H9 (cell line): ENCODE measurements around the gene DAPK1. TPM values are rescaled to one million over a fixed set of nuclear protein-coding genes. Genes with fewer than 3 reads are reported as not detected.

Source experiments
- DNase-seq: peaks from one replicate; pipeline ENCODE4 v3.0.0-alpha.2; 2017
- H2AFZ ChIP-seq: one replicate; pipeline ENCODE4 v1.6.1; 2013; ENCODE audit warnings: mild to moderate bottlenecking, low read length, control low read depth, moderate library complexity
- H2AK5ac ChIP-seq: 2 replicates; pipeline ENCODE4 v1.6.1; 2013; ENCODE audit warnings: low read length, control low read depth, mixed read lengths; ENCODE audit not compliant: insufficient read length
- H2BK120ac ChIP-seq: one replicate; pipeline ENCODE4 v1.6.1; 2013; ENCODE audit warnings: low read depth, mild to moderate bottlenecking, low read length, control low read depth, inconsistent platforms; ENCODE audit not compliant: poor library complexity, severe bottlenecking
- H2BK12ac ChIP-seq: 2 replicates; pipeline ENCODE4 v1.6.1; 2013; ENCODE audit warnings: low read length, control low read depth, mixed read lengths, low read depth; ENCODE audit not compliant: insufficient read length
- H2BK15ac ChIP-seq: 2 replicates; pipeline ENCODE4 v1.6.1; 2013; ENCODE audit warnings: low read depth, low read length, control low read depth
- H2BK20ac ChIP-seq: one replicate; pipeline ENCODE4 v1.6.1; 2013; ENCODE audit warnings: low read depth, mild to moderate bottlenecking, low read length, control low read depth, inconsistent platforms; ENCODE audit not compliant: poor library complexity, severe bottlenecking
- H2BK5ac ChIP-seq: 2 replicates; pipeline ENCODE4 v1.6.1; 2013; ENCODE audit warnings: low read length, control low read depth, mixed read lengths; ENCODE audit not compliant: insufficient read length
- H3K14ac ChIP-seq: 2 replicates; pipeline ENCODE4 v1.6.1; 2013; ENCODE audit warnings: low read length, control low read depth; ENCODE audit not compliant: insufficient read depth
- H3K18ac ChIP-seq: 2 replicates; pipeline ENCODE4 v1.6.1; 2013; ENCODE audit warnings: low read depth, mild to moderate bottlenecking, mixed read lengths, low read length, control low read depth; ENCODE audit not compliant: insufficient read length
- H3K23ac ChIP-seq: 2 replicates; pipeline ENCODE4 v1.6.1; 2013; ENCODE audit warnings: low read length, control low read depth, mixed read lengths, low read depth; ENCODE audit not compliant: insufficient read length
- H3K23me2 ChIP-seq: 2 replicates; pipeline ENCODE4 v1.6.1; 2013; ENCODE audit warnings: low read depth, mild to moderate bottlenecking, mixed read lengths, low read length, control low read depth; ENCODE audit not compliant: insufficient read length, poor library complexity, severe bottlenecking
- H3K27ac ChIP-seq: 2 replicates; pipeline ENCODE4 v1.5.1; 2013; ENCODE audit warnings: low read length, control low read depth, mixed read lengths, low read depth; ENCODE audit not compliant: insufficient read length
- H3K27me3 ChIP-seq: 2 replicates; pipeline ENCODE4 v1.6.1; 2013; ENCODE audit warnings: low read length, control low read depth, inconsistent platforms; ENCODE audit not compliant: insufficient read depth
- H3K4ac ChIP-seq: 2 replicates; pipeline ENCODE4 v1.6.1; 2013; ENCODE audit warnings: low read depth, mild to moderate bottlenecking, control low read depth, inconsistent platforms, low read length, moderate library complexity
- H3K4me1 ChIP-seq: 2 replicates; pipeline ENCODE4 v1.6.1; 2013; ENCODE audit warnings: low read length, control low read depth, inconsistent platforms; ENCODE audit not compliant: insufficient read depth
- H3K4me2 ChIP-seq: 2 replicates; pipeline ENCODE4 v1.6.1; 2013; ENCODE audit warnings: low read length, control low read depth, mixed read lengths; ENCODE audit not compliant: insufficient read length, insufficient read depth
- H3K56ac ChIP-seq: 2 replicates; pipeline ENCODE4 v1.6.1; 2013; ENCODE audit warnings: low read depth, mild to moderate bottlenecking, mixed read lengths, low read length, control low read depth; ENCODE audit not compliant: insufficient read length
- H3K79me1 ChIP-seq: 2 replicates; pipeline ENCODE4 v1.6.1; 2013; ENCODE audit warnings: low read depth, mild to moderate bottlenecking, moderate library complexity, low read length, control low read depth, inconsistent platforms; ENCODE audit not compliant: insufficient read depth, poor library complexity, severe bottlenecking
- H3K79me2 ChIP-seq: 2 replicates; pipeline ENCODE4 v1.6.1; 2013; ENCODE audit warnings: low read length, control low read depth, inconsistent platforms; ENCODE audit not compliant: insufficient read depth
- H3K9ac ChIP-seq: 2 replicates; pipeline ENCODE4 v1.6.1; 2013; ENCODE audit warnings: low read length, control low read depth, mixed read lengths; ENCODE audit not compliant: insufficient read length; ENCODE audit errors: extremely low read depth
- H3K9me3 ChIP-seq: one replicate; pipeline ENCODE4 v1.6.1; 2013; ENCODE audit warnings: low read depth, low read length, inconsistent platforms; ENCODE audit not compliant: control insufficient read depth
- H3T11ph ChIP-seq: one replicate; pipeline ENCODE4 v1.6.1; 2013; ENCODE audit warnings: mild to moderate bottlenecking, low read length, control low read depth, inconsistent platforms
- H4K20me1 ChIP-seq: one replicate; pipeline ENCODE4 v1.6.1; 2013; ENCODE audit not compliant: control insufficient read depth, insufficient read length, insufficient read depth
- H4K5ac ChIP-seq: 2 replicates; pipeline ENCODE4 v1.6.1; 2013; ENCODE audit warnings: low read depth, mild to moderate bottlenecking, mixed read lengths, low read length, control low read depth; ENCODE audit not compliant: insufficient read length
- H4K8ac ChIP-seq: replicated peaks from 2 replicates; pipeline ENCODE4 v1.6.1; 2013; ENCODE audit warnings: low read length, control low read depth, mixed read lengths, low read depth; ENCODE audit not compliant: insufficient read length
- H4K91ac ChIP-seq: 2 replicates; pipeline ENCODE4 v1.6.1; 2013; ENCODE audit warnings: low read depth, mild to moderate bottlenecking, moderate library complexity, mixed read lengths, low read length, control low read depth; ENCODE audit not compliant: insufficient read length
- H3K27ac Mint-ChIP-seq, 3 experiments: 2 replicates in 2 of 3; 3 replicates in 1 of 3; pipeline ENCODE4 v1.8.0; 2020 to 2021; ENCODE audit warnings: mixed read lengths in 3 of 3, mild to moderate bottlenecking in 1 of 3, moderate library complexity in 1 of 3
- H3K27me3 Mint-ChIP-seq: 2 replicates; pipeline ENCODE4 v1.8.0; 2021; ENCODE audit warnings: low read depth, mild to moderate bottlenecking, moderate library complexity, mixed read lengths
- H3K36me3 Mint-ChIP-seq, 3 experiments: 2 replicates in 2 of 3; 3 replicates in 1 of 3; pipeline ENCODE4 v1.8.0; 2020 to 2021; ENCODE audit warnings: low read depth in 3 of 3, mixed read lengths in 3 of 3; ENCODE audit not compliant: insufficient read depth in 1 of 3
- H3K4me1 Mint-ChIP-seq, 2 experiments: 2 replicates each; pipeline ENCODE4 v1.8.0; 2020; ENCODE audit warnings: mixed read lengths in 2 of 2
- H3K4me3 Mint-ChIP-seq, 2 experiments: 2 replicates in 1 of 2; 3 replicates in 1 of 2; pipeline ENCODE4 v1.8.0; 2020 to 2021; ENCODE audit warnings: mild to moderate bottlenecking in 2 of 2, mixed read lengths in 2 of 2, moderate library complexity in 1 of 2
- H3K9me3 Mint-ChIP-seq, 2 experiments: 2 replicates in 1 of 2; 3 replicates in 1 of 2; pipeline ENCODE4 v1.8.0; 2020; ENCODE audit warnings: mild to moderate bottlenecking in 2 of 2, mixed read lengths in 2 of 2, moderate library complexity in 1 of 2
- WGBS: extraction: QIAGEN DNeasy Blood & Tissue Kit; methylation state at CpG from one replicate; pipeline ENCODE4 v1.1.7; 2013; ENCODE audit warnings: missing lambda C conversion rate, low lambda C conversion rate, mixed read lengths; ENCODE audit not compliant: insufficient read length; ENCODE audit errors: extremely low coverage; 5-methylcytosine and 5-hydroxymethylcytosine counted together
- total RNA-seq: library from RNA; stranded (reverse); gene quantifications from 2 replicates; pipeline ENCODE4 v1.2.1, GENCODE V29; 2021
- TF ChIP-seq, protein P1 (sequence below): fragments of 200-600 bp; sonication (generic); conservative IDR thresholded peaks from 3 replicates; pipeline ENCODE4 v1.8.0; 2021; ENCODE audit warnings: antibody characterized with exemption, mild to moderate bottlenecking

The DAPK1 gene
- total RNA-seq, 1 experiment from 2014 or later, result 79.4 TPM

DNA sequence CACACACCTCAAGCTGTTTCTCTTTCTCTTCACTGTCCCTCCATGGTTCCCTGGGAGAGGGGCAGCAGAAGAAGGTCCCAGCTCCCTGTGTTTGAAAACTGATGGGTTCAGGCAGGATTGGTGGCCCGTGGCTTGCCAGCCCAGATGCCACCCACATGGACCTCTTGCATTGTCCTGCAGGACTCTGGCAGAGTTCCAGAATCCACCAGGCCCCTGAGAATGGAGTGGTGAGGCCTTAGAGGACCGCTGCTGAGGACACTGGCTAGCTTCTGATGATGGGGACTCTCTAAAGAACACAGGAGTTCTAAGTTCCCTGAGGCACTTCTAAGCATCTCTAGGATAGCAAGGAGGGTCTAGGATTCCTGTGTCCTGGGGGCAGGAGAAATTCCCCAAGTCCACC is 253.1 kb downstream of the DAPK1 start:
- WGBS, result no CpG with 5 or more reads among the region's 2 CpGs
- Histone ChIP-seq H2AFZ (no peak overlapping the region), H3K79me1 (no peaks in the 10 kb centered on the region), H3K9ac (no peak overlapping the region), H2BK120ac (no peak overlapping the region), H2BK5ac (no peak overlapping the region), H4K5ac (no peak overlapping the region), H3K18ac (no peak overlapping the region), H2BK20ac (no peak overlapping the region), H4K20me1 (no peaks in the 10 kb centered on the region), H3K79me2 (no peaks in the 10 kb centered on the region), H2AK5ac (no peak overlapping the region), H3K27me3 (no peaks in the 10 kb centered on the region), H3K4ac (no peak overlapping the region), H2BK12ac (no peak overlapping the region), H4K91ac (no peak overlapping the region), H3K14ac (no peak overlapping the region), H3K4me2 (no peak overlapping the region), H2BK15ac (no peak overlapping the region), H3K4me1 (no peaks in the 10 kb centered on the region; the same call in 1 of the 2 replicates), H4K8ac (no peak overlapping the region), H3T11ph (no peak overlapping the region), H3K27ac (no peak overlapping the region), H3K9me3 (peaks cover 4% of the 10 kb centered on the region), H3K56ac (no peak overlapping the region), H3K23ac (no peak overlapping the region), H3K23me2 (no peaks in the 10 kb centered on the region)
- no peak for DNase-seq
- H3K27ac Mint-ChIP-seq, result no peak overlapping the region
- H3K9me3 Mint-ChIP-seq, result peaks cover 7 to 12% of the 10 kb centered on the region in 2 experiments
- no peak overlapping the region for H3K4me3 Mint-ChIP-seq
- H3K4me1 Mint-ChIP-seq, result peaks cover 5 to 7% of the 10 kb centered on the region in 2 experiments
- H3K36me3 Mint-ChIP-seq, result peaks cover 0 to 6% (median 1%) of the 10 kb centered on the region in 3 experiments; a peak in 3 of 7 replicates
- TF ChIP-seq, protein P1, sequence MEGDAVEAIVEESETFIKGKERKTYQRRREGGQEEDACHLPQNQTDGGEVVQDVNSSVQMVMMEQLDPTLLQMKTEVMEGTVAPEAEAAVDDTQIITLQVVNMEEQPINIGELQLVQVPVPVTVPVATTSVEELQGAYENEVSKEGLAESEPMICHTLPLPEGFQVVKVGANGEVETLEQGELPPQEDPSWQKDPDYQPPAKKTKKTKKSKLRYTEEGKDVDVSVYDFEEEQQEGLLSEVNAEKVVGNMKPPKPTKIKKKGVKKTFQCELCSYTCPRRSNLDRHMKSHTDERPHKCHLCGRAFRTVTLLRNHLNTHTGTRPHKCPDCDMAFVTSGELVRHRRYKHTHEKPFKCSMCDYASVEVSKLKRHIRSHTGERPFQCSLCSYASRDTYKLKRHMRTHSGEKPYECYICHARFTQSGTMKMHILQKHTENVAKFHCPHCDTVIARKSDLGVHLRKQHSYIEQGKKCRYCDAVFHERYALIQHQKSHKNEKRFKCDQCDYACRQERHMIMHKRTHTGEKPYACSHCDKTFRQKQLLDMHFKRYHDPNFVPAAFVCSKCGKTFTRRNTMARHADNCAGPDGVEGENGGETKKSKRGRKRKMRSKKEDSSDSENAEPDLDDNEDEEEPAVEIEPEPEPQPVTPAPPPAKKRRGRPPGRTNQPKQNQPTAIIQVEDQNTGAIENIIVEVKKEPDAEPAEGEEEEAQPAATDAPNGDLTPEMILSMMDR, result no peak
- H3K27me3 Mint-ChIP-seq, result peaks cover 2% of the 10 kb centered on the region; the same call in 1 of the 2 replicates
